ENCODE data around the gene PPP2R2D. TPM values are rescaled to one million over a fixed set of nuclear protein-coding genes. Genes with fewer than 3 reads are reported as not detected.
A peak's percentile ranks its signal among the peaks of the same experiment; 100 is the strongest.

The PPP2R2D gene
- total RNA-seq, 1 experiment from 2014 or later: 35.1 TPM

DNA sequence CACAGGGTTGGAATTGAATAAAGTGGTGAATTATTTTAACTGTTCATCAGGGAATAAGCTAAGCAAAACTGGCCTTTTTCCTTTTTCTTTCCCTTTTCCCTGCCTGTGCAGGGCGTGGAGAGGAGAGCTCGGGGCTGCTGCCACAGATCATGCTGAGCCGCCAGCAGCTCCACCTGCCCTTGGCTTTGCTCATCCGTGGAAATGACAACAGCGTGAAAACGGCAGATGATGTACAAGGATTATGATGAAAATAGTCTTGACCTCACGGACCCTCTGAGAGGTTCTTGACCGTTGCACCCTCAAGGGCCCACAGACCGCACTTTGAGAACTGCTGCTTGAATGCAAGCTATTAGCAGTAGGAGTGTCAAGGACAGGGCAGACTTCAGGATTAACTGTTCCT, 10.6 kb downstream of the PPP2R2D start:
- Mint-ChIP-seq H3K27me3 (ENCODE audit: low read depth) (no peaks in the 10 kb centered on the region), H3K9me3 (no peaks in the 10 kb centered on the region; a peak in 1 of 5 replicates), H3K36me3 (ENCODE audit: insufficient read depth in 1 of 3, low read depth in 3 of 3) (peaks cover 14 to 45% (median 21%) of the 10 kb centered on the region in 3 experiments; a peak in 6 of 7 replicates), H3K27ac (peak overlapping the region in 1 of 3 experiments; percentile 85; a peak in 1 of 7 replicates), H3K4me3 (no peak overlapping the region), H3K4me1 (peaks cover 15% of the 10 kb centered on the region in 2 experiments)
- Histone ChIP-seq H3T11ph (ENCODE audit: low read length) (no peak overlapping the region), H3K9ac (ENCODE audit: extremely low read depth, insufficient read length, low read length) (no peak overlapping the region), H4K5ac (ENCODE audit: insufficient read length, low read depth, low read length) (no peak overlapping the region), H3K14ac (ENCODE audit: insufficient read depth, low read length) (no peak overlapping the region), H2BK15ac (ENCODE audit: low read depth, low read length) (no peak overlapping the region), H2BK120ac (ENCODE audit: low read depth, low read length, poor library complexity, severe bottlenecking) (no peak overlapping the region), H3K27ac (ENCODE audit: insufficient read length, low read depth, low read length) (no peak overlapping the region), H3K79me2 (ENCODE audit: insufficient read depth, low read length) (peaks cover 42% of the 10 kb centered on the region; the same call in 1 of the 2 replicates), H3K27me3 (ENCODE audit: insufficient read depth, low read length) (no peaks in the 10 kb centered on the region), H3K4me1 (ENCODE audit: insufficient read depth, low read length) (peaks cover 2% of the 10 kb centered on the region; the same call in 1 of the 2 replicates), H4K8ac (replicated peaks; ENCODE audit: insufficient read length, low read depth, low read length) (no peak overlapping the region), H2BK12ac (ENCODE audit: insufficient read length, low read depth, low read length) (no peak overlapping the region), H2BK20ac (ENCODE audit: low read depth, low read length, poor library complexity, severe bottlenecking) (no peak overlapping the region), H3K23ac (ENCODE audit: insufficient read length, low read depth, low read length) (no peak overlapping the region), H2AFZ (ENCODE audit: low read length) (no peak overlapping the region), H3K79me1 (ENCODE audit: insufficient read depth, low read depth, low read length, poor library complexity, severe bottlenecking) (peaks cover 17% of the 10 kb centered on the region), H3K9me3 (ENCODE audit: control insufficient read depth, low read depth, low read length) (no peaks in the 10 kb centered on the region), H2BK5ac (ENCODE audit: insufficient read length, low read length) (no peak overlapping the region), H3K56ac (ENCODE audit: insufficient read length, low read depth, low read length) (no peak overlapping the region), H3K23me2 (ENCODE audit: insufficient read length, low read depth, low read length, poor library complexity, severe bottlenecking) (no peaks in the 10 kb centered on the region), H2AK5ac (ENCODE audit: insufficient read length, low read length) (no peak overlapping the region), H3K4ac (ENCODE audit: low read depth, low read length) (no peak overlapping the region), H3K4me2 (ENCODE audit: insufficient read depth, insufficient read length, low read length) (no peak overlapping the region), H3K18ac (ENCODE audit: insufficient read length, low read depth, low read length) (no peak overlapping the region), H4K20me1 (ENCODE audit: control insufficient read depth, insufficient read depth, insufficient read length) (peaks cover 2% of the 10 kb centered on the region), H4K91ac (ENCODE audit: insufficient read length, low read depth, low read length) (no peak overlapping the region)
- DNase-seq: no peak
- TF ChIP-seq, protein P1, sequence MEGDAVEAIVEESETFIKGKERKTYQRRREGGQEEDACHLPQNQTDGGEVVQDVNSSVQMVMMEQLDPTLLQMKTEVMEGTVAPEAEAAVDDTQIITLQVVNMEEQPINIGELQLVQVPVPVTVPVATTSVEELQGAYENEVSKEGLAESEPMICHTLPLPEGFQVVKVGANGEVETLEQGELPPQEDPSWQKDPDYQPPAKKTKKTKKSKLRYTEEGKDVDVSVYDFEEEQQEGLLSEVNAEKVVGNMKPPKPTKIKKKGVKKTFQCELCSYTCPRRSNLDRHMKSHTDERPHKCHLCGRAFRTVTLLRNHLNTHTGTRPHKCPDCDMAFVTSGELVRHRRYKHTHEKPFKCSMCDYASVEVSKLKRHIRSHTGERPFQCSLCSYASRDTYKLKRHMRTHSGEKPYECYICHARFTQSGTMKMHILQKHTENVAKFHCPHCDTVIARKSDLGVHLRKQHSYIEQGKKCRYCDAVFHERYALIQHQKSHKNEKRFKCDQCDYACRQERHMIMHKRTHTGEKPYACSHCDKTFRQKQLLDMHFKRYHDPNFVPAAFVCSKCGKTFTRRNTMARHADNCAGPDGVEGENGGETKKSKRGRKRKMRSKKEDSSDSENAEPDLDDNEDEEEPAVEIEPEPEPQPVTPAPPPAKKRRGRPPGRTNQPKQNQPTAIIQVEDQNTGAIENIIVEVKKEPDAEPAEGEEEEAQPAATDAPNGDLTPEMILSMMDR (conservative IDR thresholded peaks at IDR 0.05): no peak
- WGBS (ENCODE audit: extremely low coverage, insufficient read length, low lambda C conversion rate): no CpG with 5 or more reads among the region's 9 CpGs
